Hepatocyte (in vitro differentiated cells): Measurements from ENCODE around the gene ERFL. TPM values are rescaled to one million over a fixed set of nuclear protein-coding genes. Genes with fewer than 3 reads are reported as not detected.

ENCODE experiments used
- DNase-seq: peaks from one replicate; pipeline ENCODE4 v3.0.0-alpha.2; 2016; ENCODE audit warnings: low spot score
- H2AFZ ChIP-seq: fragments of 200-600 bp; sonication (generic); 2 replicates; pipeline ENCODE4 v1.6.0; 2016; ENCODE audit warnings: antibody characterized with exemption, mild to moderate bottlenecking
- H3K27ac ChIP-seq: fragments of 200-600 bp; sonication (generic); 2 replicates; pipeline ENCODE4 v1.5.1; 2016; ENCODE audit warnings: mild to moderate bottlenecking
- H3K27me3 ChIP-seq: fragments of 200-600 bp; sonication (generic); 2 replicates; pipeline ENCODE4 v1.6.1; 2016
- H3K36me3 ChIP-seq: fragments of 200-600 bp; sonication (generic); replicated peaks from 2 replicates; pipeline ENCODE4 v1.5.1; 2016; ENCODE audit warnings: low read depth; ENCODE audit not compliant: insufficient read depth
- H3K4me1 ChIP-seq: fragments of 200-600 bp; sonication (generic); 2 replicates; pipeline ENCODE4 v1.5.1; 2016; ENCODE audit warnings: mild to moderate bottlenecking, moderate library complexity; ENCODE audit not compliant: insufficient read depth
- H3K4me2 ChIP-seq: fragments of 200-600 bp; sonication (generic); 2 replicates; pipeline ENCODE4 v1.6.0; 2016
- H3K4me3 ChIP-seq: fragments of 200-600 bp; sonication (generic); 2 replicates; pipeline ENCODE4 v1.5.1; 2016; ENCODE audit warnings: mild to moderate bottlenecking
- H3K79me2 ChIP-seq: fragments of 200-600 bp; sonication (generic); 2 replicates; pipeline ENCODE4 v1.6.0; 2017; ENCODE audit warnings: mild to moderate bottlenecking
- H3K9me2 ChIP-seq: fragments of 200-600 bp; sonication (generic); replicated peaks from 2 replicates; pipeline ENCODE4 v1.6.0; 2017; ENCODE audit warnings: mild to moderate bottlenecking; ENCODE audit not compliant: insufficient read depth
- H3K9me3 ChIP-seq: fragments of 200-600 bp; sonication (generic); 2 replicates; pipeline ENCODE4 v1.5.1; 2016; ENCODE audit warnings: low read depth, mild to moderate bottlenecking
- H4K20me1 ChIP-seq: fragments of 200-600 bp; sonication (generic); 2 replicates; pipeline ENCODE4 v1.6.0; 2016; ENCODE audit warnings: mild to moderate bottlenecking; ENCODE audit not compliant: insufficient read depth, poor library complexity, severe bottlenecking
- CTCF ChIP-seq: fragments of 200-600 bp; sonication (generic); IDR thresholded peaks from 2 replicates; pipeline ENCODE4 v1.5.1; 2016; ENCODE audit warnings: antibody characterized with exemption, mild to moderate bottlenecking; ENCODE audit not compliant: poor library complexity
- EZH2 ChIP-seq: fragments of 200-600 bp; sonication (generic); IDR thresholded peaks from 2 replicates; pipeline ENCODE4 v1.6.1; 2016; ENCODE audit warnings: antibody characterized with exemption, mild to moderate bottlenecking, borderline replicate concordance
- EZH2phosphoT487 ChIP-seq: fragments of 200-600 bp; sonication (generic); IDR thresholded peaks from one replicate; pipeline ENCODE4 v1.6.1; 2018; ENCODE audit warnings: antibody characterized with exemption, mild to moderate bottlenecking, low read depth, moderate library complexity; ENCODE audit not compliant: unreplicated experiment, severe bottlenecking
- WGBS: methylation state at CpG from one replicate; pipeline ENCODE4 v1.1.6; 2016; ENCODE audit warnings: low lambda C conversion rate; ENCODE audit errors: missing lambda C conversion rate; 5-methylcytosine and 5-hydroxymethylcytosine counted together
- polyA plus RNA-seq: library from polyadenylated mRNA; unstranded; fragments of >200 nt; fragmentation: Nextera tagmentation; extraction: Ambion mirVana; gene quantifications from 2 replicates; pipeline ENCODE4 v1.2.1, GENCODE V29; 2016
- total RNA-seq: library from RNA; depleted of rRNA; stranded (reverse); fragments of >200 nt; gene quantifications from 2 replicates; pipeline ENCODE4 v1.2.3, GENCODE V29; 2014

ERFL gene
- total and polyA plus RNA-seq, 2 experiments from 2014 or later = 0.53 TPM; not detected in 1

GRCh38 chr19:41947091-41947490, 18.8 kb upstream of the ERFL start:
- Histone ChIP-seq H3K4me1 (no peaks in the 10 kb centered on the region), H3K27ac (no peak overlapping the region), H3K27me3 (no peaks in the 10 kb centered on the region), H4K20me1 (no peaks in the 10 kb centered on the region), H2AFZ (no peak overlapping the region), H3K4me3 (no peak overlapping the region), H3K9me3 (no peaks in the 10 kb centered on the region), H3K79me2 (no peaks in the 10 kb centered on the region), H3K4me2 (no peak overlapping the region), H3K36me3 (no peaks in the 10 kb centered on the region), H3K9me2 (no peaks in the 10 kb centered on the region)
- DNase-seq = no peak
- WGBS = 89% methylated on average over 3 of the region's 3 CpGs
- TF ChIP-seq CTCF = no peak
- TF ChIP-seq EZH2 = no peak
- TF ChIP-seq EZH2phosphoT487 = no peak

- H3K4me2 ChIP-seq = no peak overlapping the region
- H2AFZ ChIP-seq = no peak overlapping the region
- no peaks in the 10 kb centered on the region for H3K4me1 ChIP-seq
- peaks cover 11% of the 10 kb centered on the region for H3K27me3 ChIP-seq
- no peaks in the 10 kb centered on the region for H4K20me1 ChIP-seq
- WGBS = 93% methylated on average over 8 of the region's 8 CpGs
- no peaks in the 10 kb centered on the region for H3K79me2 ChIP-seq
- H3K36me3 ChIP-seq = no peaks in the 10 kb centered on the region
- no peaks in the 10 kb centered on the region for H3K9me3 ChIP-seq
- DNase-seq = no peak
- no peak overlapping the region for H3K4me3 ChIP-seq
- no peak for TF ChIP-seq EZH2phosphoT487
- TF ChIP-seq EZH2 = no peak
- no peak for TF ChIP-seq CTCF
- no peaks in the 10 kb centered on the region for H3K9me2 ChIP-seq
- H3K27ac ChIP-seq = no peak overlapping the region
Measured at GRCh38 chr19:41945135-41945766, 17.0 kb upstream of the ERFL start.

GRCh38 chr19:41944336-41944735, 16.1 kb upstream of the ERFL start:
- no peaks in the 10 kb centered on the region for H3K9me3 ChIP-seq
- DNase-seq = no peak
- no peak overlapping the region for H2AFZ ChIP-seq
- H3K27ac ChIP-seq = no peak overlapping the region
- no peak for TF ChIP-seq EZH2phosphoT487
- TF ChIP-seq EZH2 = no peak
- TF ChIP-seq CTCF = no peak
- H4K20me1 ChIP-seq = no peaks in the 10 kb centered on the region
- H3K36me3 ChIP-seq = no peaks in the 10 kb centered on the region
- no peak overlapping the region for H3K4me3 ChIP-seq
- no peak overlapping the region for H3K4me2 ChIP-seq
- H3K27me3 ChIP-seq = peaks cover 15% of the 10 kb centered on the region
- no peaks in the 10 kb centered on the region for H3K9me2 ChIP-seq
- 65% methylated on average over 2 of the region's 2 CpGs for WGBS
- no peaks in the 10 kb centered on the region for H3K4me1 ChIP-seq
- H3K79me2 ChIP-seq = no peaks in the 10 kb centered on the region
